WTC11 (cell line): ENCODE data around the gene FOXP1. TPM values are rescaled to one million over a fixed set of nuclear protein-coding genes. Genes with fewer than 3 reads are reported as not detected.

Experiments used
- ATAC-seq: fragments of 200-7000 bp; cut with Tn5 transposase; 2 replicates; pipeline ENCODE4 v1.10.0; 2021; ENCODE audit warnings: mild to moderate bottlenecking, moderate library complexity
- CTCF ChIA-PET: fragments of 300-600 bp; sonication (Branson Sonifier 250); formaldehyde crosslinking; loops from one replicate; lab custom pipeline; 2021; ENCODE audit warnings: antibody characterized with exemption; lab: Charles Lee
- POLR2A ChIA-PET: fragments of 350-600 bp; sonication (Branson Sonifier 250); formaldehyde crosslinking; loops from one replicate; lab custom pipeline; 2021; ENCODE audit warnings: antibody characterized with exemption; lab: Charles Lee
- DNase-seq: peaks from one replicate; pipeline ENCODE4 v3.0.0; 2021; ENCODE audit warnings: low spot score
- H3K27ac Mint-ChIP-seq: 2 replicates; pipeline ENCODE4 v1.8.0; 2021; ENCODE audit warnings: mixed read lengths
- H3K27me3 Mint-ChIP-seq: 2 replicates; pipeline ENCODE4 v1.8.0; 2021; ENCODE audit warnings: low read depth, mild to moderate bottlenecking, moderate library complexity, mixed read lengths
- H3K36me3 Mint-ChIP-seq: 2 replicates; pipeline ENCODE4 v1.8.0; 2021; ENCODE audit warnings: mixed read lengths
- H3K4me1 Mint-ChIP-seq: 2 replicates; pipeline ENCODE4 v1.8.0; 2022; ENCODE audit warnings: mixed read lengths
- H3K4me3 Mint-ChIP-seq: 2 replicates; pipeline ENCODE4 v1.8.0; 2021; ENCODE audit warnings: mild to moderate bottlenecking, moderate library complexity, mixed read lengths
- H3K9me3 Mint-ChIP-seq: 2 replicates; pipeline ENCODE4 v1.8.0; 2021; ENCODE audit warnings: mixed read lengths
- ATF2 ChIP-seq: sonication (generic); formaldehyde crosslinking; IDR thresholded peaks from 2 replicates; pipeline ENCODE4 v1.8.1; 2022; ENCODE audit warnings: low read depth, missing genetic modification reagents, borderline replicate concordance
- ATF3 ChIP-seq: sonication (generic); formaldehyde crosslinking; conservative IDR thresholded peaks from 2 replicates; pipeline ENCODE4 v1.8.1; 2022; ENCODE audit warnings: mild to moderate bottlenecking, missing genetic modification reagents
- CBFB ChIP-seq: sonication (generic); formaldehyde crosslinking; IDR thresholded peaks from 2 replicates; pipeline ENCODE4 v1.8.1; 2022; ENCODE audit warnings: mild to moderate bottlenecking, low read depth, missing genetic modification reagents
- ELF4 ChIP-seq: sonication (generic); formaldehyde crosslinking; IDR thresholded peaks from 2 replicates; pipeline ENCODE4 v1.8.1; 2022; ENCODE audit warnings: low read depth, mild to moderate bottlenecking, moderate library complexity, missing genetic modification reagents
- ERG ChIP-seq: fragments of 250-450 bp; sonication (Bioruptor Pico); IDR thresholded peaks from 2 replicates; pipeline ENCODE4 v1.8.0; 2021; ENCODE audit warnings: mild to moderate bottlenecking
- FOXP1 ChIP-seq: sonication (generic); formaldehyde crosslinking; IDR thresholded peaks from 2 replicates; pipeline ENCODE4 v1.8.0; 2022; ENCODE audit warnings: missing genetic modification reagents, mild to moderate bottlenecking, moderate library complexity, borderline replicate concordance
- HMGA2 ChIP-seq: fragments of 250-450 bp; sonication (Bioruptor Pico); IDR thresholded peaks from 2 replicates; pipeline ENCODE4 v1.4.0; 2021; ENCODE audit warnings: mild to moderate bottlenecking, moderate library complexity
- MYBL2 ChIP-seq: sonication (generic); formaldehyde crosslinking; IDR thresholded peaks from 2 replicates; pipeline ENCODE4 v1.8.1; 2023; ENCODE audit warnings: mild to moderate bottlenecking, moderate library complexity, missing genetic modification reagents
- NFE2L1 ChIP-seq: sonication (generic); formaldehyde crosslinking; IDR thresholded peaks from 2 replicates; pipeline ENCODE4 v1.8.1; 2023; ENCODE audit warnings: missing genetic modification reagents
- NR1H2 ChIP-seq: sonication (generic); formaldehyde crosslinking; IDR thresholded peaks from 2 replicates; pipeline ENCODE4 v1.9.0; 2021; ENCODE audit warnings: mild to moderate bottlenecking, moderate library complexity, missing genetic modification reagents
- PRRX2 ChIP-seq: fragments of 250-450 bp; sonication (Bioruptor Pico); IDR thresholded peaks from 2 replicates; pipeline ENCODE4 v1.8.0; 2021; ENCODE audit warnings: mild to moderate bottlenecking
- SMAD4 ChIP-seq: sonication (generic); formaldehyde crosslinking; IDR thresholded peaks from 2 replicates; pipeline ENCODE4 v1.8.0; 2022; ENCODE audit warnings: mild to moderate bottlenecking, missing genetic modification reagents
- SP1 ChIP-seq: sonication (generic); formaldehyde crosslinking; conservative IDR thresholded peaks from 2 replicates; pipeline ENCODE4 v1.8.1; 2022; ENCODE audit warnings: missing genetic modification reagents
- TEAD4 ChIP-seq: sonication (generic); formaldehyde crosslinking; IDR thresholded peaks from 2 replicates; pipeline ENCODE4 v1.8.0; 2022; ENCODE audit warnings: mild to moderate bottlenecking, missing genetic modification reagents
- ZNF121 ChIP-seq: sonication (generic); formaldehyde crosslinking; IDR thresholded peaks from 2 replicates; pipeline ENCODE4 v1.8.0; 2023; ENCODE audit warnings: missing genetic modification reagents
- ZNF219 ChIP-seq: sonication (generic); formaldehyde crosslinking; IDR thresholded peaks from 2 replicates; pipeline ENCODE4 v1.8.0; 2023; ENCODE audit warnings: missing genetic modification reagents, mild to moderate bottlenecking, borderline replicate concordance
- ZNF232 ChIP-seq: sonication (generic); formaldehyde crosslinking; IDR thresholded peaks from 2 replicates; pipeline ENCODE4 v1.8.0; 2022; ENCODE audit warnings: mild to moderate bottlenecking, missing genetic modification reagents
- ZNF416 ChIP-seq: fragments of 250-450 bp; sonication (Bioruptor Pico); IDR thresholded peaks from 2 replicates; pipeline ENCODE4 v1.9.0; 2021; ENCODE audit warnings: mild to moderate bottlenecking, inconsistent platforms
- ZNF423 ChIP-seq: fragments of 250-450 bp; sonication (Bioruptor Pico); IDR thresholded peaks from 2 replicates; pipeline ENCODE4 v2.1.2; 2022; ENCODE audit warnings: mild to moderate bottlenecking, moderate library complexity
- ZNF425 ChIP-seq: fragments of 250-450 bp; sonication (Bioruptor Pico); conservative IDR thresholded peaks from 2 replicates; pipeline ENCODE4 v1.9.0; 2021; ENCODE audit warnings: mild to moderate bottlenecking
- ZSCAN18 ChIP-seq: fragments of 250-450 bp; sonication (Bioruptor Pico); IDR thresholded peaks from 2 replicates; pipeline ENCODE4 v2.1.2; 2022; ENCODE audit warnings: mild to moderate bottlenecking, moderate library complexity
- total RNA-seq: library from RNA; stranded (reverse); gene quantifications from 3 replicates; pipeline ENCODE4 v1.2.3, GENCODE V29; 2021
- TF ChIP-seq, protein P1 (sequence below): sonication (generic); formaldehyde crosslinking; IDR thresholded peaks from 2 replicates; pipeline ENCODE4 v1.8.0; 2022; ENCODE audit warnings: mild to moderate bottlenecking, missing genetic modification reagents

Gene FOXP1
- total RNA-seq, 1 experiment from 2014 or later = 25.8 TPM

DNA sequence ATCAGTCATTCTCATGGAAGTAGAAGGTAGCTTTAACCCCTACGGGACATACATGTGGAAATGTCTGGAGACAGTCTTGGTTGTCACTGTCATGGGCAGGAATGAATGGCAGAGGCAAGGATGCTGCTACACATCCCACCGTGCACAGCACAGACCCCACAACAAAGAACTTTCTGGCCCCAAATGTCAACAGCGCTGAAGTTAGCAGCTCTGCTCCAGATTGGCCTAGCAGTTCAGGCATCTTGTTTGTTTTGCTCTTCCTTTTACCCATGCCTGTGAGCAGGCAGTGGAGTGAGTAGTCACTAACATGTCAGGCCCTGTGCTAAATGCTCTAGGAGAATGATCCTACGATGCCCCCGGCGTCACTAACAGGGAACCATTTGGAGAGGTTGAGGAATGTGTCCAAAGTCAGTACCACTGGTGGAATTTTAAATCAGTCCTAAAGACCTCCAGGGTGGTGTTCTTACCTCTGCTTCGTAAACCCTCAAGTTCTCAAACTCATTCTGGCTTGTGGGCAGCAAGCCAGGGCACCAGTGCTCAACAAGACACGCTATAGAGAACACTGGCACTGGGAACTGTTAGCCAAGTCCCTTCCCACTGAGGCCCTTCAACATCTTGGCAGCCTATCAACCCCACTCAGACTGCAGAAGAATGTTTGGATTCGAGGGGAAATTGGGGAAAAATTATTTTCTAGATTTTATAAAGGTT is 142.2 kb downstream of the FOXP1 start:
- peaks cover 2% of the 10 kb centered on the region for H3K36me3 Mint-ChIP-seq
- no peak overlapping the region for H3K27ac Mint-ChIP-seq
- DNase-seq (no peak), ATAC-seq (no peak)
- POLR2A ChIA-PET = no interaction called here
- TF ChIP-seq SMAD4 (CRISPR knock-in tag) (no peak), NFE2L1 (CRISPR knock-in tag) (no peak), PRRX2 (CRISPR knock-in tag) (no peak), ELF4 (CRISPR knock-in tag) (no peak)
- CTCF ChIA-PET = interaction anchor here (0.9 to 1.3 kb wide), 2 partner anchors 24 to 239 kb away, joined by 3 to 4 read pairs; no protein-coding TSS in a partner anchor
- peaks cover 12% of the 10 kb centered on the region for H3K4me1 Mint-ChIP-seq
- no peak overlapping the region for H3K4me3 Mint-ChIP-seq
- H3K27me3 Mint-ChIP-seq = no peaks in the 10 kb centered on the region
- 0 out of 2 replicates have a peak, but pooled peaks cover 1% of the 10 kb centered on the region for H3K9me3 Mint-ChIP-seq

DNA sequence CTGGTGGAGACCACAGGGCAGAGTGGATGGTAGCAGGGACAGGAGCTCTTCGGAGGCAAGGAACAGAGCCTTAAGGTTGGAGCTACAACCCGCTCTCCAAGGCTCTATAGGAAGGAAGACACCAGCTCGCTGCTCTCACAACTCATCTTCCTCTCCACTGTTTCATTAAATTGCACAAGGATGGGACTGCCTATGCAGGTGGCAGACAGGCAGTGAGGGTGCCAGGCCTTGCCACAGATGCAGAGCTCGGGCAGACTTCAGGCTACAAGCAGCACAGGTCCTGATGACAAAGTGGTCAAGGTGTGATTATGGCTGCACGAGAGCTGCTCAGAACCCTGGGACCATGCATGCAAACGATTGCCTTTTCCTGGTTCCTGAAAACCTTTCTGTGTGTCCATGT is 144.6 kb downstream of the FOXP1 start:
- ChIA-PET CTCF (no interaction called here), POLR2A (no interaction called here)
- TF ChIP-seq ERG (CRISPR knock-in tag) = no peak
- TF ChIP-seq ZNF121 (CRISPR knock-in tag) = no peak
- TF ChIP-seq HMGA2 = no peak
- no peak for TF ChIP-seq NR1H2 (CRISPR knock-in tag)
- no peak for TF ChIP-seq ATF2 (CRISPR knock-in tag)
- no peak for TF ChIP-seq ATF3 (CRISPR knock-in tag)
- TF ChIP-seq CBFB = no peak
- no peak for TF ChIP-seq SP1 (CRISPR knock-in tag)
- TF ChIP-seq ZNF425 (CRISPR knock-in tag) = no peak
- TF ChIP-seq TEAD4 = no peak
- TF ChIP-seq ZSCAN18 (CRISPR knock-in tag) = no peak
- TF ChIP-seq MYBL2 (CRISPR knock-in tag) = no peak
- no peak for TF ChIP-seq ZNF423
- TF ChIP-seq, protein P1, sequence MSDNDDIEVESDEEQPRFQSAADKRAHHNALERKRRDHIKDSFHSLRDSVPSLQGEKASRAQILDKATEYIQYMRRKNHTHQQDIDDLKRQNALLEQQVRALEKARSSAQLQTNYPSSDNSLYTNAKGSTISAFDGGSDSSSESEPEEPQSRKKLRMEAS = no peak
- no peak for TF ChIP-seq ZNF416 (CRISPR knock-in tag)
- no peak for TF ChIP-seq ZNF232 (CRISPR knock-in tag)
- TF ChIP-seq ZNF219 (CRISPR knock-in tag) = no peak
- no peak for TF ChIP-seq FOXP1 (CRISPR knock-in tag)
- Mint-ChIP-seq H3K4me1 (peaks cover 13% of the 10 kb centered on the region), H3K4me3 (no peak overlapping the region), H3K9me3 (peaks cover 8% of the 10 kb centered on the region; the same call in 1 of the 2 replicates), H3K36me3 (peaks cover 11% of the 10 kb centered on the region), H3K27ac (no peak overlapping the region), H3K27me3 (no peaks in the 10 kb centered on the region)
- DNase-seq (no peak), ATAC-seq (no peak)
